Keratinocyte (primary cell): Measurements from ENCODE around the gene ZNF805. TPM values are rescaled to one million over a fixed set of nuclear protein-coding genes. Genes with fewer than 3 reads are reported as not detected.

ENCODE experiments used
- DNase-seq: peaks from one replicate; pipeline ENCODE4 v3.0.0-alpha.2; 2011; ENCODE audit warnings: low read depth, missing footprints, low spot score
- FAIRE-seq: peaks from 2 replicates; lab custom pipeline; 2011; peaks lifted over from hg19 to GRCh38; lab: Jason Lieb, UNC
- H2AFZ ChIP-seq: 2 replicates; pipeline ENCODE4 v1.6.0; 2012; ENCODE audit warnings: low read length, control low read depth, inconsistent platforms; ENCODE audit not compliant: control insufficient read depth
- H3K27ac ChIP-seq: 2 replicates; pipeline ENCODE4 v1.5.1; 2011; ENCODE audit warnings: low read length; ENCODE audit not compliant: control insufficient read depth, insufficient read depth
- H3K27me3 ChIP-seq: 3 replicates; pipeline ENCODE4 v1.6.0; 2011; ENCODE audit warnings: low read length; ENCODE audit not compliant: control insufficient read depth, insufficient read depth; ENCODE audit errors: extremely low read depth
- H3K36me3 ChIP-seq, 2 experiments: 2 replicates in 1 of 2; 3 replicates in 1 of 2; pipeline ENCODE4 v1.5.1; 2011; ENCODE audit warnings: low read length in 2 of 2, mild to moderate bottlenecking in 1 of 2; ENCODE audit not compliant: control insufficient read depth in 2 of 2, insufficient read depth in 2 of 2; ENCODE audit errors: extremely low read depth in 1 of 2
- H3K4me1 ChIP-seq: 3 replicates; pipeline ENCODE4 v1.5.1; 2011; ENCODE audit warnings: low read length; ENCODE audit not compliant: control insufficient read depth, insufficient read depth; ENCODE audit errors: extremely low read depth
- H3K4me2 ChIP-seq: 3 replicates; pipeline ENCODE4 v1.6.0; 2011; ENCODE audit warnings: low read depth, low read length; ENCODE audit not compliant: control insufficient read depth, insufficient read depth; ENCODE audit errors: extremely low read depth
- H3K4me3 ChIP-seq, 3 experiments: fragments of 200-600 bp in 1 of 3; sonication (generic) in 1 of 3; 2 replicates in 2 of 3; 3 replicates in 1 of 3; pipeline ENCODE4 v1.5.1; 2011 to 2016; ENCODE audit warnings: low read length in 3 of 3, mild to moderate bottlenecking in 3 of 3, control low read depth in 2 of 3, inconsistent platforms in 1 of 3, low read depth in 1 of 3, mixed read lengths in 1 of 3, mixed run types in 1 of 3, moderate library complexity in 1 of 3; ENCODE audit not compliant: control insufficient read depth in 2 of 3, insufficient read depth in 2 of 3; ENCODE audit errors: extremely low read depth in 1 of 3
- H3K79me2 ChIP-seq: 2 replicates; pipeline ENCODE4 v1.6.0; 2012; ENCODE audit warnings: low read length; ENCODE audit not compliant: control insufficient read depth, insufficient read depth
- H3K9ac ChIP-seq: 3 replicates; pipeline ENCODE4 v1.6.0; 2011; ENCODE audit warnings: low read length; ENCODE audit not compliant: control insufficient read depth, insufficient read depth; ENCODE audit errors: extremely low read depth
- H3K9me1 ChIP-seq: 3 replicates; pipeline ENCODE4 v1.6.0; 2011; ENCODE audit warnings: low read length; ENCODE audit not compliant: control insufficient read depth, insufficient read depth; ENCODE audit errors: extremely low read depth
- H3K9me3 ChIP-seq: 2 replicates; pipeline ENCODE4 v1.5.1; 2012; ENCODE audit warnings: low read depth, low read length; ENCODE audit not compliant: control insufficient read depth
- H4K20me1 ChIP-seq: 3 replicates; pipeline ENCODE4 v1.6.0; 2011; ENCODE audit warnings: low read length; ENCODE audit not compliant: control insufficient read depth, insufficient read depth; ENCODE audit errors: extremely low read depth
- EZH2 ChIP-seq: IDR thresholded peaks from one replicate; pipeline ENCODE4 v1.6.1; 2012; ENCODE audit warnings: inconsistent platforms, mild to moderate bottlenecking, low read length, moderate library complexity
- dilution Hi-C: fragments of 300-500 bp; cut with MboI; formaldehyde crosslinking; loops from one replicate; pipeline ENCODE4 v1.7.0; 2020; ENCODE audit warnings: low sequenced_read_pairs; ENCODE audit not compliant: extremely low pct_ligation_motif_present
- polyA plus RNA-seq, 5 experiments: library from polyadenylated mRNA; depleted of rRNA in 3 of 5; stranded (reverse) in 3 of 5; stranded (forward) in 1 of 5; unstranded in 1 of 5; fragments of >200 nt; gene quantifications; 1 replicate in 1 of 5; 2 replicates in 3 of 5; 3 replicates in 1 of 5; pipeline versions ENCODE4 v1.2.1 to v1.2.3, GENCODE V29; 2011 to 2012; ENCODE audit warnings: missing spikeins in 2 of 5, low read depth in 1 of 5, low replicate concordance in 1 of 5
- TF ChIP-seq, protein P1 (sequence below), 3 experiments: IDR thresholded peaks in 1 of 3; conservative IDR thresholded peaks in 1 of 3; optimal IDR thresholded peaks in 1 of 3; 2 replicates in 2 of 3; 3 replicates in 1 of 3; pipeline versions ENCODE3 to v1.5.1; 2011; ENCODE audit warnings: low read length in 3 of 3, mild to moderate bottlenecking in 3 of 3, moderate library complexity in 2 of 3, control low read depth in 1 of 3, inconsistent platforms in 1 of 3; ENCODE audit not compliant: insufficient read depth in 2 of 3; ENCODE audit errors: extremely low read depth in 1 of 3

Gene ZNF805
- polyA plus RNA-seq, 1 donor (not counting 4 experiments of a cell fraction or from before 2014, with no cell fraction given), result 3.2 TPM

DNA sequence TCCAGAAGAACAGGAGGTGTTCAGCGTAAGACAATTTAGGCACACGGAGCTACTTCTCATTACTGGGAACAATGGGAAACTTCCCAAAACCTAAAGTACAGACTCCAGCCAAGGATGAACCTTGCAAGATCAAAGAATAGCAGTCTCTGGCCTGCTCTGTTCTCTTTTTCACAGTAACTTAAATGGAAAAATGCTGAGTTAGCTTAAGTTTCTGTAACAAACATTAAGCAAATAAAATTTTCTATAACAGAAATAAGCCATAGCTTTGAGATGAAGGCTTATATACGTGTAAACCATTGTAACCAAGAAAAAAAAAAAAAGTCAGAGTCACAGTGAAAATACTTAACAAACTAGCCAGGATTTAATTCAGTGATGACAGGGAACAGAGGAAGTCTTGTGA lies 21.6 kb downstream of the ZNF805 start:
- no peak for DNase-seq
- no peaks in the 10 kb centered on the region for H3K36me3 ChIP-seq
- no peaks in the 10 kb centered on the region for H4K20me1 ChIP-seq
- dilution Hi-C loops, result no loop called here
- no peak overlapping the region for H3K9ac ChIP-seq
- TF ChIP-seq EZH2, result no peak
- TF ChIP-seq, protein P1, sequence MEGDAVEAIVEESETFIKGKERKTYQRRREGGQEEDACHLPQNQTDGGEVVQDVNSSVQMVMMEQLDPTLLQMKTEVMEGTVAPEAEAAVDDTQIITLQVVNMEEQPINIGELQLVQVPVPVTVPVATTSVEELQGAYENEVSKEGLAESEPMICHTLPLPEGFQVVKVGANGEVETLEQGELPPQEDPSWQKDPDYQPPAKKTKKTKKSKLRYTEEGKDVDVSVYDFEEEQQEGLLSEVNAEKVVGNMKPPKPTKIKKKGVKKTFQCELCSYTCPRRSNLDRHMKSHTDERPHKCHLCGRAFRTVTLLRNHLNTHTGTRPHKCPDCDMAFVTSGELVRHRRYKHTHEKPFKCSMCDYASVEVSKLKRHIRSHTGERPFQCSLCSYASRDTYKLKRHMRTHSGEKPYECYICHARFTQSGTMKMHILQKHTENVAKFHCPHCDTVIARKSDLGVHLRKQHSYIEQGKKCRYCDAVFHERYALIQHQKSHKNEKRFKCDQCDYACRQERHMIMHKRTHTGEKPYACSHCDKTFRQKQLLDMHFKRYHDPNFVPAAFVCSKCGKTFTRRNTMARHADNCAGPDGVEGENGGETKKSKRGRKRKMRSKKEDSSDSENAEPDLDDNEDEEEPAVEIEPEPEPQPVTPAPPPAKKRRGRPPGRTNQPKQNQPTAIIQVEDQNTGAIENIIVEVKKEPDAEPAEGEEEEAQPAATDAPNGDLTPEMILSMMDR (optimal IDR thresholded peaks at IDR 0.05 in 1 of 3, IDR thresholded peaks at IDR 0.05 in 1 of 3, conservative IDR thresholded peaks at IDR 0.05 in 1 of 3; ENCODE audit: extremely low read depth in 1 of 3, insufficient read depth in 2 of 3, low read length in 3 of 3), result no peak
- H3K4me2 ChIP-seq, result no peak overlapping the region
- no peaks in the 10 kb centered on the region for H3K4me1 ChIP-seq
- no peak overlapping the region for H3K27ac ChIP-seq
- H2AFZ ChIP-seq, result no peak overlapping the region
- H3K4me3 ChIP-seq, result no peak overlapping the region
- no peaks in the 10 kb centered on the region for H3K27me3 ChIP-seq
- no peak for FAIRE-seq
- H3K79me2 ChIP-seq, result no peaks in the 10 kb centered on the region
- no peaks in the 10 kb centered on the region for H3K9me1 ChIP-seq
- H3K9me3 ChIP-seq, result no peaks in the 10 kb centered on the region

DNA sequence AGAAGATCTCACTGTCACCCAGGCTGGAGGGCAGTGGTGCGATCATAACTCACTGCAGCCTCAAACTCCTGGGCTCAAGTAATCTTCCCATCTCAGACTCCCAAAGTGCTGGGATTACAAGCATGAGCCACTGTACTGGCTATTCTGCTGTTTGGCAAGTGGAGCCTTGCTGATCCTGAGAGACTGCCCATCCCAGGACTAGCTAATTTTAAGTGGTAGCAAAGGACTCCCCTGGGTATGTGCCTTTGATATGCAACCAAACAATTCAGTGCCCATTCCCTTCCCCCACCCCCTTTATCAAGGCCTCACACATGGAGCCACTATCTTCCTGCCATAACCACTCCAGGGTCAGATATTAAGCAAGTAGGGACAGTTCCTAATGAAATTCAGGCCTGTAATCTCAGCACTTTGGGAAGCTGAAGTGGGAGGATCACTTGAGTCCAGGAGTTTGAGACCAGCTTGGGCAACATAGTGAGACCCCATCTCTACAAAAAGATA lies 22.9 kb downstream of the ZNF805 start:
- TF ChIP-seq, protein P1 (optimal IDR thresholded peaks at IDR 0.05 in 1 of 3, IDR thresholded peaks at IDR 0.05 in 1 of 3, conservative IDR thresholded peaks at IDR 0.05 in 1 of 3; ENCODE audit: extremely low read depth in 1 of 3, insufficient read depth in 2 of 3, low read length in 3 of 3), result no peak
- no peak for TF ChIP-seq EZH2
- H3K36me3 ChIP-seq, result no peaks in the 10 kb centered on the region
- dilution Hi-C loops, result no loop called here
- no peak overlapping the region for H3K4me2 ChIP-seq
- no peaks in the 10 kb centered on the region for H3K4me1 ChIP-seq
- H2AFZ ChIP-seq, result no peak overlapping the region
- DNase-seq (no peak), FAIRE-seq (no peak)
- no peaks in the 10 kb centered on the region for H4K20me1 ChIP-seq
- no peak overlapping the region for H3K4me3 ChIP-seq
- H3K9me3 ChIP-seq, result no peaks in the 10 kb centered on the region
- H3K27me3 ChIP-seq, result no peaks in the 10 kb centered on the region
- H3K9me1 ChIP-seq, result no peaks in the 10 kb centered on the region
- no peak overlapping the region for H3K27ac ChIP-seq
- no peak overlapping the region for H3K9ac ChIP-seq
- no peaks in the 10 kb centered on the region for H3K79me2 ChIP-seq
